Gastrocnemius medialis (tissue), 4 donors: ENCODE measurements around the gene METAP1.

ENCODE experiments used
- CTCF ChIP-seq, 5 experiments: fragments of 450-650 bp in 3 of 5; fragments of 200-600 bp in 2 of 5; sonication (generic) in 2 of 5; IDR thresholded peaks in 4 of 5; conservative IDR thresholded peaks in 1 of 5; 1 replicate in 4 of 5; 2 replicates in 1 of 5; pipeline ENCODE4 v1.5.1; 2016 to 2019; ENCODE audit warnings: antibody characterized with exemption in 5 of 5, mild to moderate bottlenecking in 3 of 5, moderate library complexity in 3 of 5
- POLR2A ChIP-seq, 2 donors: fragments of 450-650 bp; IDR thresholded peaks; one replicate each; pipeline ENCODE4 v1.6.1; 2017; ENCODE audit warnings: antibody characterized with exemption in 2 of 2, mild to moderate bottlenecking in 2 of 2, moderate library complexity in 2 of 2

GRCh38 chr4:99008051-99008450, 12.5 kb downstream of the METAP1 start:
- TF ChIP-seq CTCF (IDR thresholded peaks at IDR 0.05 in 4 of 5, conservative IDR thresholded peaks at IDR 0.05 in 1 of 5) (no peak), POLR2A (IDR thresholded peaks at IDR 0.05) (no peak)
